ENCODE data around the gene WNT3A.

The WNT3A gene

DNA sequence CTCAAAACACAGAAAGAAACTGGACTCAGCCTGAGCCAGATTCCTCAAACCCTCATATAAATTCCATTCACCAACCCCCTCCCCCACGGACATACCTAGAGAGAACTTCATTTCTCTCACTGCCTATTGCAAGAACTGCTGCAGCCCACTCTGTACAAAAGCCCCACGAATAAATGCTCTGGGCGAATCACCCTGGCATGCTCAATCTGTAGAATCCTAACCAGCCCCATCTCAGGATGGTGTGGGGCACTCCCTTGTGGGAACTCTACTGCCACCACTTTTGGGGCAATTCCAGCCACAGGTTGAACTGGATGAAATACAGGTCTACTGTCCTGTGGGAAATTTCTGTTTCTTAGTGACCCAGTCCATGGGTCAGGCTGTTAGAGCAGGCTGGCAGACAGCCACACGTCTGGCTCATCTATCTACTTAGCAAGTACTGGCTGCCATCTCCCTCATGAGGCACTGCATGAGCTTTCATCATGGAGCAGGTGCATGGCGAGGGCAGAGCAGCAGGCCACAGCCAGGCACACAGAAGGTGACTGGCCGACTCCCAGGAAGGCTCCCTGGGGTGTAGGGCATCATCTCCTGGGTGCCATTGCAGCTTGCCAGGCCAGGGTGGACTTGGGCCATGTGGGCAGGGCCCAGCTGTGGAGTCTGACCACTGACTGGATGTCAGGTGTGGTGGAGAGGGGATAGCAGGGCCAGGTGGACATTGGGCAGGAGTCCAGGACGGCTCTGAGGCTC lies 97.9 kb downstream of the WNT3A start:
- no peak for DNase-seq

GRCh38 chr1:228105270-228105995 lies 98.6 kb downstream of the WNT3A start:
- no peak for DNase-seq

DNA sequence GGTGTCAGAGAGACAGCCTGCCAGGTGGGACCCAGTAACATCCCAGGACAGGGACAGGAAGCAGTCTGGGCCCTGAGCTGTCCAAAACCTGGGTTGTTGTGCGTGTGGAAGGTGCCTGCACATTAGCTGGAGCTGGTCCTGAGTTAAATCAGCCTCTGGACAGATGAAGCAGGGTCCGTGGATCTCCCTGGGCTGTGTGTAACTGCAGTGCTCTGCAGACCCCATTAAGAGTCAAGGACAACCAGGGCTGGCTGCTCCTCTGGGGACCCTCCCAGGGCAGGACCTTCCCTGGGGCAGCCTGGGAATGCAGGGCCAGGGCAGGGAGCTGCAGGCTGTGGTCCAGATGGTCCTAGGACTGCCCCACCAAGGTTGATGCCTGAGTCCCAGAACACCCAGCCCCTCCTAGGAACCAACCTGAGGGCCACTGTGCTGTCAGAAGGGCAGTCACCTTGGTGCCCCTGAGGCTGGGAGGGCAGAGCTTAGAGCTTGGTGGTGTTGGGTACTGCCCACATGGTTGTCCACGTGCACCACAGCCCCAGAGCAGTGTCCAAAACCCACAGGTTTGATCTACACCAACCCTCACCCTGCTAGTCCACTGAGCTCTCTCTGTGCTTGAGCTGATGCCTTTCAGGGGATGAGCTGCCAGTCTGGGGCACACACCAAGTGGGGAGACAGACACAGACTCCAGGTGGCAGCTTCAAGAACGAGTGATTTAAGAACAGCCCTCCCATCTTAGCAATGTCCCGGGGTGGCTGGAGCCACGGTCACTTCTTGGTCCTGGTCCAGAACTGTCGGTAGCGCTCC lies 99.4 kb downstream of the WNT3A start:
- DNase-seq = no peak

GRCh38 chr1:228106800-228107054 lies 99.9 kb downstream of the WNT3A start:
- no peak for DNase-seq

- no peak for DNase-seq
Measured at GRCh38 chr1:228107636-228108035, 100.8 kb downstream of the WNT3A start.

- DNase-seq = no peak
Measured at GRCh38 chr1:228108055-228108690, 101.4 kb downstream of the WNT3A start.

DNA sequence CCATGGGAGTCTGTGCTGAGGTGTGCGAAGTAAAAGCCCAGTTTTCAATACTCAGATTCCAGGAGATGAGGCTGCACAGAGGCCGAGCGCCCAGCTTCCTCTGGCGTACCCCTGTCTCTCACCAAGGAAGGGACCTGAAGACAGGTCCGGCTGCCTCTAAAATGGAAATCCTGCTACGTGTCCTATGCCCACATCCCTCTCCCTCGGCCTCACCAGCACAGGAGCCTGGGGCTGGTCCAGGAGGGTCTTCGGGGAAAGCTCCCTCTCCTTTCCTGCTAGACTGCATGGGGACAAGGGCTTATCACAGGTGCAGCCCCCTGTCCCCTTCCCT lies 101.9 kb downstream of the WNT3A start:
- DNase-seq = no peak

DNA sequence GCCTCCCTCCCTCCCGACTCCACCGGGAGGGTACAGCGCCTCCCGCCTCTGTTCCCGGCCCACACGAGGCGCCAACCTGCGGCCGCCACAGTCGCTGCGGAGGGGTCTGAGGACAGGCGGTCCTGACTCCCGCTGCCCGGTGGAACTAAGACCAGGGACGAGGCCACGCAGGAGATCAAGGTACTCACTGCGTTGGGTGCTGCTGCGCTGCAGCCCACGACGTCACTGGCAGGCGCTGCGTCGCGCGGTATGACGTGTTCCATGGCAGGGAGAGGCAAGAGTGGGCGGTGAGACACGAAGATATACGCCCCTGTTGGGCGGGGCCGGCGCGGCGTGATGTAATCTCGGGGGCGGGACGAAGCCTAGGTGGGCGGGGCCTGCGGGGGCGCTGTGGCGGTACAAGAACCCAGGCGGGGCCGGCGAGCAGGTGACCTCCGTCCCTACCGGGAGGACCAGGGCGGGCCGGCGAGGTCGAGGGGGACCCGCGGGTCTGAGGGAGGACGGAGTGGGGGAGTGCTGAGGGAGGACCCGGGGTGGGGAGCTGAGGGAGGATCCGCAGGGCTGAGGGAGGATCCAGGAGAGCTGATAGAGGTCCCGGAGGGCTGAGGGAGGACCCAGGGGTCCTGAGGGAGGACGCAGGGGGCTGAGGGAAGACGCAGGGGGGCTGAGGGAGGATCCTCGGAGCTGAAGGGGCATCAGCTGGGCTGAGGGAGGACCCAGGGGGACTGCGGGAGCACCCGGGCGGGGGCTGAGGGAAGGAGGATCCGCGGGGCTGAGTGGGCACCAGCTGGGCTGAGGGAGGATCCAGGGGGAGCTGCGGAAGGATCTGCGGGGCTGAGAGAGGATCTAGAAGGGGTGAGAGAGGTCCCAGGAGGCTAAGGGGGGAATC lies 102.5 kb downstream of the WNT3A start, which contains the start of gene MRPL55:
Gene MRPL55, minus strand, starts transcription at position 227 of the 889 bp plus-strand sequence. CDS start 1,039 bp downstream, outside the sequence.
- DNase-seq = peak; percentile 100

GRCh38 chr1:228109962-228110488 lies 103.2 kb downstream of the WNT3A start:
- DNase-seq = no peak

- no peak for DNase-seq
Measured at GRCh38 chr1:228110556-228110955, 103.8 kb downstream of the WNT3A start.

Data from right forelimb (tissue), 1 donor.